Stomach (tissue), 9 donors: Measurements from ENCODE around the gene TRIOBP. TPM values are rescaled to one million over a fixed set of nuclear protein-coding genes. Genes with fewer than 3 reads are reported as not detected.
A peak's percentile ranks its signal among the peaks of the same experiment; 100 is the strongest.

Experiments
- DNase-seq, 2 donors: peaks; one replicate each; pipeline versions ENCODE4 v3.0.0 to v3.0.0-alpha.2; 2013 to 2019
- H3K27ac ChIP-seq, 5 donors: fragments of 200-600 bp in 4 of 5; sonication (generic) in 4 of 5; one replicate each; pipeline ENCODE4 v1.5.1; 2013 to 2019; ENCODE audit warnings: mild to moderate bottlenecking in 1 of 5, moderate library complexity in 1 of 5
- H3K27me3 ChIP-seq, 3 donors: fragments of 200-600 bp; sonication (generic); one replicate each; pipeline ENCODE4 v1.5.1; 2017 to 2019; ENCODE audit warnings: mixed run types in 1 of 3
- H3K36me3 ChIP-seq, 4 donors: fragments of 200-600 bp; sonication (generic); 1 replicate in 3 of 4; 2 replicates in 1 of 4; pipeline ENCODE4 v1.5.1; 2016 to 2019
- H3K4me1 ChIP-seq, 4 donors: fragments of 200-600 bp; sonication (generic); one replicate each; pipeline ENCODE4 v1.5.1; 2016 to 2019
- H3K4me3 ChIP-seq, 4 donors: fragments of 200-600 bp; sonication (generic) in 3 of 4; one replicate each; pipeline ENCODE4 v1.5.1; 2016 to 2019; ENCODE audit warnings: mild to moderate bottlenecking in 1 of 4
- H3K9me3 ChIP-seq, 4 donors: fragments of 200-600 bp; sonication (generic); one replicate each; pipeline ENCODE4 v1.5.1; 2016 to 2019
- CTCF ChIP-seq, 7 experiments: fragments of 450-650 bp in 4 of 7; fragments of 200-600 bp in 3 of 7; sonication (generic) in 3 of 7; IDR thresholded peaks; one replicate each; pipeline ENCODE4 v1.5.1; 2016 to 2019; ENCODE audit warnings: antibody characterized with exemption in 7 of 7, control low read depth in 2 of 7, mild to moderate bottlenecking in 1 of 7
- EP300 ChIP-seq: sonication (generic); formaldehyde crosslinking; IDR thresholded peaks from one replicate; pipeline ENCODE4 v1.6.1; 2017; ENCODE audit warnings: antibody characterized with exemption
- POLR2A ChIP-seq, 4 donors: fragments of 450-650 bp; IDR thresholded peaks; one replicate each; pipeline ENCODE4 v1.6.1; 2016; ENCODE audit warnings: antibody characterized with exemption in 4 of 4, control low read depth in 2 of 4, mild to moderate bottlenecking in 1 of 4, moderate library complexity in 1 of 4
- POLR2AphosphoS5 ChIP-seq, 3 donors: sonication (generic); formaldehyde crosslinking; IDR thresholded peaks; one replicate each; pipeline ENCODE4 v1.6.1; 2016; ENCODE audit warnings: antibody characterized with exemption in 3 of 3
- WGBS, 5 donors: extraction: QIAGEN DNeasy Blood & Tissue Kit in 3 of 5; methylation state at CpG; one replicate each; pipeline versions ENCODE4 v1.1.5 to v1.1.7; 2013 to 2018; 5-methylcytosine and 5-hydroxymethylcytosine counted together
- intact Hi-C: fragments of 100-400 bp; cut with DNase I; formaldehyde crosslinking; loops from one replicate; pipeline ENCODE4 v1.15.1; 2023; ENCODE audit warnings: low total_unique reads
- polyA plus RNA-seq, 3 donors: library from polyadenylated mRNA; stranded (reverse); fragments of 200-250 nt; gene quantifications; one replicate each; pipeline ENCODE4 v1.2.3, GENCODE V29; 2013
- total RNA-seq, 5 donors: library from RNA; depleted of rRNA; stranded (reverse); fragments of >200 nt; gene quantifications; one replicate each; pipeline versions ENCODE4 v1.1.0 to v1.2.3, GENCODE V29; 2014 to 2016
- donor health status: healthy with polysubstance abuse.
- donor health status: Bipolar disorder and iron deficiency.
- donor health status: healthy.

Gene TRIOBP
- total and polyA plus RNA-seq, 8 donors, result 30.6 to 355 (median 86.1) TPM

GRCh38 chr22:37657590-37658132, 39.2 kb upstream of the TRIOBP start:
- TF ChIP-seq CTCF (IDR thresholded peaks at IDR 0.05) (no peak), POLR2A (IDR thresholded peaks at IDR 0.05) (no peak), EP300 (no peak), POLR2AphosphoS5 (IDR thresholded peaks at IDR 0.05) (no peak)
- H3K4me1 ChIP-seq, result peaks cover 32 to 43% (median 38%) of the 10 kb centered on the region in 4 donors
- peaks cover 3 to 20% (median 14%) of the 10 kb centered on the region in 4 donors for H3K36me3 ChIP-seq
- no peaks in the 10 kb centered on the region for H3K27me3 ChIP-seq
- no peaks in the 10 kb centered on the region for H3K9me3 ChIP-seq
- intact Hi-C loops, result no loop called here
- peak in 1 of 2 donors; percentile 48 for DNase-seq
- peak overlapping the region in 4 of 5 donors; percentile 75 to 88 (median 88) for H3K27ac ChIP-seq
- WGBS, 5 donors, result 5 to 11% (median 6%) methylated on average over 6 of the region's 6 CpGs
- peak overlapping the region; percentile 65 to 94 (median 69) for H3K4me3 ChIP-seq

- no peaks in the 10 kb centered on the region for H3K27me3 ChIP-seq
- intact Hi-C loops, result no loop called here
- H3K36me3 ChIP-seq, result peaks cover 2 to 12% (median 8%) of the 10 kb centered on the region in 4 donors
- peak within 1 kb of the TSS; percentile 75 to 88 (median 87) for H3K27ac ChIP-seq
- H3K4me3 ChIP-seq, result peak within 1 kb of the TSS; percentile 65 to 94 (median 69)
- H3K9me3 ChIP-seq, result no peaks in the 10 kb centered on the region
- TF ChIP-seq CTCF (IDR thresholded peaks at IDR 0.05) (no peak), POLR2AphosphoS5 (IDR thresholded peaks at IDR 0.05) (peak; percentile 44 to 83 (median 74))
- H3K4me1 ChIP-seq, result peaks cover 32 to 48% (median 40%) of the 10 kb centered on the region in 4 donors
- peak; percentile 99 to 100 for DNase-seq
- WGBS, 5 donors, result 0 to 1% (median 0%) methylated on average over 20 to 101 of the region's 101 CpGs
These were observed 38.4 kb upstream of the TRIOBP start, which contains the start of gene PDXP for GRCh38 chr22:37658133-37659065. Gene PDXP (plus strand): TSS chr22:37658723. CDS start chr22:37658783, 60 bp downstream.

GRCh38 chr22:37659066-37659896, 37.6 kb upstream of the TRIOBP start:
- DNase-seq, result peak in 1 of 2 donors; percentile 70
- H3K4me3 ChIP-seq, result peak overlapping the region; percentile 65 to 94 (median 69)
- no peak for TF ChIP-seq POLR2A (IDR thresholded peaks at IDR 0.05)
- TF ChIP-seq CTCF (IDR thresholded peaks at IDR 0.05), result no peak
- TF ChIP-seq POLR2AphosphoS5 (IDR thresholded peaks at IDR 0.05), result no peak
- TF ChIP-seq EP300, result no peak
- intact Hi-C loops, result no loop called here
- no peaks in the 10 kb centered on the region for H3K27me3 ChIP-seq
- H3K4me1 ChIP-seq, result peaks cover 32 to 54% (median 40%) of the 10 kb centered on the region in 4 donors
- 1 to 8% (median 2%) methylated on average over 12 to 68 of the region's 68 CpGs for WGBS, 5 donors
- no peaks in the 10 kb centered on the region for H3K9me3 ChIP-seq
- H3K36me3 ChIP-seq, result peaks cover 0 to 3% (median 0%) of the 10 kb centered on the region in 4 donors
- H3K27ac ChIP-seq, result peak overlapping the region; percentile 58 to 88 (median 76)
